ENCODE results near the gene SIVA1.

Gene SIVA1

DNA sequence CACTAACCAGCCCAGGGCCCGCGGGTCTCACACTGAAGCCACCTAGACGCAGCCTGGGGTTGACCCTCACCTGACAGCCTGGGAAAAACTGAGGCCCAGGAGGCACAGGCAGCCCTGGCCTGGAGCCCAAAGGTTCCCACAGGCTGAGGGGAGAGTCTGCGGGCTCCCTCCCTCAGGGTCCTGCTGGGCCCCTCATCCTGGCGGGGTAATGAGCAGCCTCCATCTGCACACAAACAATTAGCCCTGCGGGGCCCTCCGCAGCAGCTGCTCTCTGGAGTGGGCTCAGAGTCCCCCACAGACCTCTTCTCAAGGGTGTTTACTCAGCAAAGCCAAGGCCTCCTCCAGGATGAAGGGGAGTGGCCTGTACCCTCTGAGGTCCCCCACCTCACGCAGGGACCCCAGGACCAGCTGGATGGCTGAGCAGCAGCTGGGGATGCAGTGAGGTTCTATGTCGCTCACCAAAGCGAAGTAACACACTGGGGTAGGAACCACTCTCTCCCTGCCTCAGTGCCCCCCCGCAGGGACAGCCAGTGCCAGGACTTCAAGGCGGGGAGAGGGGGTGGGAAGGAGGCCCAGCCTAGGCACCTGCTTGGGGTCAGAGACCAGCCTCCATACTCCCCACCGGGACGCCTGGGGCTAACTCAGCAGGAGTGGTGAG lies 35.3 kb downstream of the SIVA1 start:
- Histone ChIP-seq H3K27me3 (ENCODE audit: low read depth) (no peaks in the 10 kb centered on the region), H3K36me3 (replicated peaks) (peaks cover 48% of the 10 kb centered on the region), H3K9me3 (no peaks in the 10 kb centered on the region), H3K4me1 (peaks cover 3% of the 10 kb centered on the region), H3K4me3 (no peak overlapping the region)
- DNase-seq (ENCODE audit: low spot score in 2 of 2) = no peak
- in situ Hi-C loops (cut with MboI; ENCODE audit: low sequenced_read_pairs) = no loop called here

DNA sequence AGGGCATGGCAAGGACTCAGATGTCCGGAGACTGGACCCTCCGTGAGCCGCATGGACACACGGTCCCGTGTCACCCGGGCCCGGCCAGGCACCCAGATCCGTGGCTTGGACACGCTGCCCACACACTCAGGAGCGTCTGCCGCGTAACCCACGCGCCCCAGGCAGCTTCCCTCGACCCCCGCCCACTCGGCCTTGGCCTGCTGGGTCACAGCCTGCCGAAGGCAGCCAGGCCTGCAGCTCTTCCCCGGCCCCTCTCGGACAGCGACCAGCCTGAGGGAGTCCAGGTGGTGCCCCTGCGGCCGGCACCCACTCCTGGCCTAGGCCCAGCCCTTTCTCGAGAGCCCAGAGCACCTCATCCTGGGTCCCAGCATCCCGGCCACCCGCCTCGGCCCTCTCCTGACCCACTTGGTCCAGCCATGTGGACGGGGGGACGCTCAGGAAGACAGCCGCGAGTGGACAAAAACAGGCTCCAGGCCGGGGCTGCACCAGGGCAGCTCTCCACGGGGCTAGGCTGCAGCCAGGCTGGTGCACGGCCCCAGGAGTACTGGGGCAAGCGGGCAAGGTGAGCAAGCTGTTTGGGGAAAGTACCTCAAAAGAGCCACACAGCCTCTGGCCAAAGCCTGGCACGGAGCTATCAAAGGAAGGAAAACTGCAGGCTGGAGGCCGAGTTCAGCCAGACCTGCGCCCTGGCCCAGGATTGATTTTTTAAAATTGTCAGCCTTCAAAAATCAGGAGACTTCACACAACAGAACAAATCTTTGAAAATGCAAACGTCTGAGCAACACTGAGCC lies 36.1 kb downstream of the SIVA1 start:
- H3K36me3 ChIP-seq (replicated peaks) = peaks cover 52% of the 10 kb centered on the region
- in situ Hi-C loops (cut with MboI; ENCODE audit: low sequenced_read_pairs) = no loop called here
- H3K4me1 ChIP-seq = peaks cover 11% of the 10 kb centered on the region
- DNase-seq (ENCODE audit: low spot score in 2 of 2) = no peak
- H3K9me3 ChIP-seq = no peaks in the 10 kb centered on the region
- H3K27me3 ChIP-seq (ENCODE audit: low read depth) = no peaks in the 10 kb centered on the region
- H3K4me3 ChIP-seq = no peak overlapping the region

DNA sequence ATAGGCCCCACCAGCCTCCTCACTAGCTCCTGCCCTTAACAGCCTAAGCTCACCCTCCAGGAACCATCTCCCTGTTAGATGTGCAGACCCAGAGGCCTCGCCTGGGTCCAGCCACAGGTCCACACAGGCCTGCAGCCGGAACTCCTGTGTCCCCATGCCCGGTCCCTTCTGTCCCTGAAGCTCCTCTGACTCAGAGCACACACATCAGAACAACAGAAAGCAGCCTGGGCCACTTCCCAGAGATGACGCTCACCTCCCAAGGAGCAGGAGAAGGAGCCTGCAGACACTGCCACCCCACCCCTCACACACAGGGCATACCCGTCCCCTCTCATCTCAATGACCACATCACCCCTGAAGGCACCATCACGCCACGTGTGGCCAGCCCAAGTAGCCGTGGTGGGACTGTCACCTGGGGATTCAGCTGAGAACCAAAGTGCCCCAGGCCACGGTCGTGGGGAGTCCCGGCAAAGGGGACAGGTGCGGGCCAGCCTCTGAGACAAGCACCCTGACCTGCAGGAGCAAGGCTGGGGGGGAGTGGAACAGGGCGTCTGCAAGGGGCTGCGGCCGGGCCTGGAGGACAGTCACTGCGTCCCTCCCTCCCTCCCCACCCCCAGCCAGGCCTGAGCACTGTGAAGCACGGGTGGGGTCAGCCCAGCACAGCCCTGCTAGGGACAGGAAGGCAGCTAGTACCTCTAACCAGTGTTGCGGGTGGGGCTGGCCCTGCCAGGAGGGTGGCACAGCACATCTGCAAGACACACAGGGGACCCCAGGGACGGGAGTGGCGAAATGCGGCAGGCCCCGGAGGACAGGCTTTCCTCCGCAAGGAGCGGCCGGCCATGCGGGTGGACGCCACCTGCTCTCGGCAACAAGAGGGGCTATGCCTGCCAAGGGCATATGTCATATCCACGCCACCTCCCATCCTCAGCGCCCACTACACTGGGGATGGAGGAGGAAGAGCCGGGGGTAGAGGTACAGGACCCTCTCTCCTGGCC lies 37.1 kb downstream of the SIVA1 start:
- in situ Hi-C loops (cut with MboI; ENCODE audit: low sequenced_read_pairs) = no loop called here
- Histone ChIP-seq H3K9me3 (no peaks in the 10 kb centered on the region), H3K36me3 (replicated peaks) (peaks cover 49% of the 10 kb centered on the region), H3K27me3 (ENCODE audit: low read depth) (no peaks in the 10 kb centered on the region), H3K4me3 (no peak overlapping the region), H3K4me1 (peaks cover 12% of the 10 kb centered on the region)
- no peak for DNase-seq (ENCODE audit: low spot score in 2 of 2)

DNA sequence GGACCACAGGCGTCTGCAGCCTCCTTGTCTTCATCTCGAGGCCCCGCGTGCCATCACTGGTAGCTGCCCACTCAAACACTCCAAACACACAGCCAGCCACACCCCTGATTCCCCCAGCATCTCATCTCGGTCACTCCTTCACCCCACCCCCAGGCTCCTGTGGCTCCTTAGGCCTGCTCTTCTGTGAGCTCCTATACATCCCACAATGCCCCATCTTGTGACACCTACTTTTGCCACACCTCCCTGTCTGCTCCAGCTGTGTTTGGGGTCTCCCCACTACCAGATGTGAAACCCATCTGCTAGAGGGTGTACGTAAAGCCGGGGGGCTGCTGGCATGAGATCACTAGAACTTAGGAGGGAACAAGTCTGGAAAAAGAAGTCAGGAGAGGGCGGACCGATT lies 38.5 kb downstream of the SIVA1 start:
- Histone ChIP-seq H3K9me3 (no peaks in the 10 kb centered on the region), H3K36me3 (replicated peaks) (peaks cover 49% of the 10 kb centered on the region), H3K4me1 (peaks cover 19% of the 10 kb centered on the region), H3K4me3 (no peak overlapping the region), H3K27me3 (ENCODE audit: low read depth) (no peaks in the 10 kb centered on the region)
- no peak for DNase-seq (ENCODE audit: low spot score in 2 of 2)
- in situ Hi-C loops (cut with MboI; ENCODE audit: low sequenced_read_pairs) = no loop called here

DNA sequence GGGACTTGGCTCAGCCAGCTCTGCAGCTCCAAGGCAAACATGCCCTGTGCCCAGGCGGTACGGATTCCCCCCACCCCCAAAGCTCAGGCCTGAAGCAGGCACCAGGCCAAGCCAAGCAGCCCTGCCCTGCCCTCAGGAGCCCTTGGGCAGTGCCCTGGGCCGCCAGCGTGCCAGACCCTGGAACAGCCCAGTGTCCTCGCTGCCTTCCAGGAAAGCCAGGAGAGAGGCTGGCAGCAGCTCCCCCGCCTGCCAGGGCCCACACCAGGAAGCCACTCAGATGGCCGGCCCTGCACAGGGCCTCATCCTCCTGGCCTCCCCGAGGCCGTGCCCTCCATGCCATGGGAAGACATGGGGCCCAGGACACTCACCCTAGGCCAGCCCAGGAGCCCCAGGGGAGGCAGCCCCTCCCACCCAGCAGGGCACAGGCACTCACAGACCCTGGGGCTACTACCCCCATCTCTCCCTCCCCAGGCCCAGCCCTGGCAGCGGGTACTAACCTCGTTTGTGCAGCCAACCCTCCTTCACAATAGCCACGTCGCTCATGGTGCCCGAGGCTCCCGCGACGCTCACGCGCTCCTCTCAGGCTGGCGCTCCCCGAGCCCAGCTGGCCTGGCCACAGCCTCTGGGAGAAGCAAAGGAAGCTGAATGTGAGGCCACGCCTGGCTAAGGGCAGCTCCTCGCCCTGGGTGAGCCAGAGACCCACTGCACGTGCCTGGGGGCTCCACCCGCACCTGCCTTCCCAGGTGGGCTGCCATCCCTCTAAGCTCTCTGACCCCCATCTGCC lies 39.3 kb downstream of the SIVA1 start:
- Histone ChIP-seq H3K4me3 (no peak overlapping the region), H3K27me3 (ENCODE audit: low read depth) (no peaks in the 10 kb centered on the region), H3K36me3 (replicated peaks) (peaks cover 49% of the 10 kb centered on the region), H3K4me1 (peaks cover 20% of the 10 kb centered on the region), H3K9me3 (no peaks in the 10 kb centered on the region)
- in situ Hi-C loops (cut with MboI; ENCODE audit: low sequenced_read_pairs) = no loop called here
- no peak for DNase-seq (ENCODE audit: low spot score in 2 of 2)

DNA sequence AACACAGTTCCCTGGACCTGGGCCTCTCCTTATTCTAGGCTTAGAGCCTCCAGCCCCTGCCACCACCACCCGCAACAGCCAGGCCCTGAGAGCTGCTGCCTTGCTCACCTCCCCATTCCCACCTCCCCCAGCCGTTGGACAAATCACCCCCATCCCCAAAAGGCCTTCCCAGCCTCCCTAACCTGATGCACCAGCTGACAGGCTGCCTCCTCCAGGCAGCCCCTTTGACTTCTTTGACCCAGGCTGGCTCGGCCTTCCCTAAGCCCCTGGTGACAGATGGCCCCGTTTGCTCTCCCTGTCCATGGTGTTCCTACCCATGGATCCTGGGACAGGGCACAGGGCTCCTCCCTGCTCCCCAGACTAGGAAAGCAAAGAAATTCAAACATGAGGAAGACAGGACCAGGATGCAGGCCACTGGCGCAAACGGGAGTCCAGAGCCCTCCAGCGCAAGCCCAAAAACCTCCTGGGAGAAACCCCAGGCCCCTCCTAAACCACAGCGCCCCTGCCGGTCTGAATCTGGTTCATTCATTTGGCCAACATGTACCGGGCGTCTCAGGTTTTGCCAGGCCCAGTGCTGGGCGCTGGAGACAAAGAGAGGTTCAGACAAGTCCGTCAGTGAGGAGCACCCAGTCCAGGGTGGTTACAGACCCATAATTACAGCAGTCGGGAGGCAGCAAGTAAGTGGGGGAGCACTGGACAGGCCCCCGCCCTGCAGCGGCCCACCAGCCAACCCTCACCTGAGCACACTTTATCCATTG lies 40.2 kb downstream of the SIVA1 start:
- Histone ChIP-seq H3K4me3 (peak overlapping the region; percentile 60; the same call in 1 of the 2 replicates), H3K36me3 (replicated peaks) (peaks cover 42% of the 10 kb centered on the region), H3K4me1 (peaks cover 20% of the 10 kb centered on the region), H3K9me3 (no peaks in the 10 kb centered on the region), H3K27me3 (ENCODE audit: low read depth) (no peaks in the 10 kb centered on the region)
- in situ Hi-C loops (cut with MboI; ENCODE audit: low sequenced_read_pairs) = no loop called here
- peak in 1 of 2 experiments; percentile 37 for DNase-seq (ENCODE audit: low spot score in 2 of 2)

DNA sequence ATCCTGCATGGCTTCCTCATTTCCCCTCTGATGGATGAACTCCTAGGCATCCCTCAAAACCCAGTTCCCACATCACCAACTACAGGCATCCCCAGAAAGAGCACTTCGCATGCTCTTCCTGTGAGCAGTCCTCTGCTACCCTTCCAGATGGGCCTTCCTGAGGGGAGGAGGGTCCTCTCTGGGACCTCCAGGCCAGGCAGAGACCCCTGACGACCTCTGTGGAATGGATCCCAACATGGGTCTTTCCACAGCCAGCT lies 40.7 kb downstream of the SIVA1 start:
- no peak for DNase-seq (ENCODE audit: low spot score in 2 of 2)
- H3K36me3 ChIP-seq (replicated peaks) = peaks cover 37% of the 10 kb centered on the region
- H3K27me3 ChIP-seq (ENCODE audit: low read depth) = no peaks in the 10 kb centered on the region
- in situ Hi-C loops (cut with MboI; ENCODE audit: low sequenced_read_pairs) = no loop called here
- peaks cover 20% of the 10 kb centered on the region for H3K4me1 ChIP-seq
- no peaks in the 10 kb centered on the region for H3K9me3 ChIP-seq
- H3K4me3 ChIP-seq = peak overlapping the region; percentile 60

DNA sequence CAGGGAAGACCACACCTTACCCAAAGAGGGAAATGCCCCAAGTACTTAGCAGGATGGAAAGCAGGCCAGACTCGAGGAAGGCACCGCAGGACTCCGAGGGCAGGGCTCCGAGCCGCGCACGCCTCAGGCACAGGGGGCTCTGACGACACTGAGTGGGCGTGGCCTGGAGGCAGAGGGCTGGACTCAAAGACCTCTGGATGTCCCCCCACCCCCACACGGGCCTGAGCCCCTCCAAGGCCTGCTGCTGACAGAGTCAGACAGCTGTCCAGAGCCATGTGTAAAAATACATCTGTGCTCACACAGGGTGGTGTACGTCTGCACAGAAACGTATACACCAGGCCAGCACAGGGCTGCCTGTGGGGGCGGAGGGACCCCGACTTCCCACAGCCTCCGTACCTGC lies 41.2 kb downstream of the SIVA1 start:
- peak; percentile 78 to 94 for DNase-seq (ENCODE audit: low spot score in 2 of 2)
- Histone ChIP-seq H3K4me1 (peaks cover 20% of the 10 kb centered on the region), H3K4me3 (peak overlapping the region; percentile 60)

DNA sequence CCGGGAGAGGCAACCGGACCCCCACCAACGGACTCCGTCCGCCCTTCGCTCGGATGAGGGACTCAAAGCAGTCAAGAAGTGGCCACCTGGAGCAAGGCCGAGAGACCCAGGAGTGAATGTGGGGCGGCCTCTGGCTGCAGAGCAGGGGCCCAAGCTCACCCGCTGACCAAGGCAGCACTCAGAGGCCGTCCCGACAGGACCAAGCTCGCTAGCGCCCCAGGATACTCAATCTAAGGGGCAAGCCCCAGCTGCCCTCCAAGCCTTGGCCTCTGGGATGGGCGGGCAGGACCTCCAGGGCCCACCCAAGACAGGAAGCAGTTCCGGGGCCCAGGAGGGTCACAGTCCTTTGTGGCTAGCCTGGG lies 41.7 kb downstream of the SIVA1 start:
- DNase-seq (ENCODE audit: low spot score in 2 of 2) = peak in 1 of 2 experiments; percentile 40
- no peaks in the 10 kb centered on the region for H3K27me3 ChIP-seq (ENCODE audit: low read depth)
- H3K9me3 ChIP-seq = no peaks in the 10 kb centered on the region
- H3K4me1 ChIP-seq = peaks cover 20% of the 10 kb centered on the region
- peak overlapping the region; percentile 60 for H3K4me3 ChIP-seq
- in situ Hi-C loops (cut with MboI; ENCODE audit: low sequenced_read_pairs) = no loop called here
- H3K36me3 ChIP-seq (replicated peaks) = peaks cover 29% of the 10 kb centered on the region

More for the DNA sequence above, 41.2 kb downstream of the SIVA1 start:
- Histone ChIP-seq H3K9me3 (no peaks in the 10 kb centered on the region), H3K27me3 (ENCODE audit: low read depth) (no peaks in the 10 kb centered on the region), H3K36me3 (replicated peaks) (peaks cover 34% of the 10 kb centered on the region)
- in situ Hi-C loops (cut with MboI; ENCODE audit: low sequenced_read_pairs) = no loop called here

DNA sequence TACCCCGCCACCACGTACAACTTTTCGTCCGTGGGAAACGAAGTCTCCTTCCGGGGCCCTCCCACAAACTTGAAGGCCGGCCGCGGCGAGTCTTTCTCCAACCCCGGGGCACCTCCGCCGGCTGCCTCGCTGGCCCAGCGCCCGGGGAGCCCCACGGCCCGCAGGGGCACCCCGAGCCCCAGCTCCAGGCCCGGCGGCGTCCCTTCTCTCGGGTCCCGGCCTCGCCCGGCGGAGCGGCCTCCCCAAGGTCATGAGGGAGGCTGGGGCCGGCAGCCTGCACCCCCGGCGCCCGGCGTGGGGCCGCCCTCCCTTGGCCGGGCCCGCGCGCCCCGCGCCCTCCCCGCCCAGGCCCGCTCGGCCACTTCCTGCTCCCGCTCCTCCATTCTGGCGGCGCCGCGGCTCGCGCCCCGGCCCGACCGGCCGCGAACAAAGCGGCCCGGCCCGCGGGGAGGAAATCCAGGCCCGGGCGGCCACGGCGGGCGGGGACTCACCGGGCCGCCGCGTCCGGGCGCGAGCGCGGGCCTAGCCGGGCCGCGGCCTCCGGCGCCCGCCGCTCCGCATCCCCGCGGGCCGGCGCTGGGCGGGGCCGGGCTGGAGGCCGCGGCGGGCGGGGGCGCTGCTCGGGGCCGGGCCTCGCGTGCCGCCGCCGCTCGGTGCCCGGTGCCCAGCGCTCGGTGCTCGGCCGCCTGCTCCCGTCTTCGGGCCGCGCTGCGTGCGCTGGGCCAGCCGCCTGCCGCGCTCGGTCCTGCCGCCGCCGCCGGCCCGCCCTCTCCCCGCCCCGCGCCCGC lies 42.2 kb downstream of the SIVA1 start, which contains the start of gene AKT1:
Gene AKT1 (minus strand): TSS at position 756 of the 788 bp plus-strand sequence. CDS start 3,105 bp downstream, outside the sequence.
- no peaks in the 10 kb centered on the region for H3K9me3 ChIP-seq
- in situ Hi-C loops (cut with MboI; ENCODE audit: low sequenced_read_pairs) = no loop called here
- no peaks in the 10 kb centered on the region for H3K27me3 ChIP-seq (ENCODE audit: low read depth)
- H3K36me3 ChIP-seq (replicated peaks) = peaks cover 25% of the 10 kb centered on the region
- H3K4me3 ChIP-seq = peak within 1 kb of the TSS; percentile 60
- DNase-seq (ENCODE audit: low spot score in 2 of 2) = no peak
- H3K4me1 ChIP-seq = peaks cover 20% of the 10 kb centered on the region

DNA sequence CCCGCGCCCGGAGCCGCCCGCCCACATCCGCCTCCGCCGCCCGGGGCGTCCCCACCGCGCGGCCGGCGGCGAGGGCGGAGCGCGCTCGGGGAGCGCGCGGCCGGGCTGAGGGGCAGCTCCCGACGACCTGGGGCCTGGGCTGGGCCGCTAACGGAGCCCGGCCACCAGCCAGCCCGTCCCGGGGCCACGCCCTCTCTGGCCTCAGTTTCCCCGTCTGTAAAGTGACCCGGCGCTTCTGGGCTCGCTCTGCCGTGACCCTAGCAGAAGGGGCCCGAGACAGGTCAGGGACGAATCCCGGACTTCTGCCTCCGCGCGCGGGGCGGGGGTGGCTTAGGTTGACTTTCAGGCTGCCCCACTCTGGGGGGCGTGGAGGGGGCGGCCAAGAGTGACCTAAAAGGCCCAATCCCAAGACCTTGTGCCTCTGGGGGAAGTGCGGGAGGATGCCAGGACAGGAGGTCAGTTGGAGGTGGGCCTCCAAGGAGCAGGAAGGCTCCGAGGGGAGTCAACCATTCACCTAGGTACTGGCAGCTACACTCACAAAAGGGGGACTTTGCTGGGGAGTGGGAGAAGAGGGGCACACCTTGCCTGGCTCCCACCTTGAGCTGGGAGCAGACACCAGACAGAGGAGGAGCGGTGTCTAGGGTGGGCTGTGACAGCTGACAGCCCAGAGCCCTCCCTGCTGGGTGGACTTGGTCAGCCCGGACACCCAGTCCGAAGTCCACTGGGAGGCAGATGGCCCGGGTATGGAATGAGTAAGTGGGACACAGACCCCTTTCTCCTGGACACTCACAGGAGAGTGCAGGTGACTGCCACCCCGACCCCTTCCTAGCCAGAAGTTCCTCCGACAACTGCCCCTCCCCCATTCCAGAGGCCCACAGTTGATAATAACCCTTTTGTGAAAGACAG lies 43.1 kb downstream of the SIVA1 start:
- Histone ChIP-seq H3K4me1 (peaks cover 20% of the 10 kb centered on the region), H3K36me3 (replicated peaks) (peaks cover 17% of the 10 kb centered on the region), H3K9me3 (no peaks in the 10 kb centered on the region), H3K27me3 (ENCODE audit: low read depth) (no peaks in the 10 kb centered on the region), H3K4me3 (peak overlapping the region; percentile 33)
- in situ Hi-C loops (cut with MboI; ENCODE audit: low sequenced_read_pairs) = no loop called here
- DNase-seq (ENCODE audit: low spot score in 2 of 2) = peak; percentile 17 to 73
